HG03103 (cell line): ENCODE results near the gene CLCA4.
"Not testable (repeated sequence)": the region's sequence is repeated elsewhere in the genome, so short reads cannot be mapped to it uniquely, and the experiment has no call there.

Experiments used
- ATAC-seq: cut with Tn5 transposase; IDR thresholded peaks from one replicate; pipeline ENCODE4 v1.9.1; 2021; ENCODE audit warnings: low read depth; ENCODE audit not compliant: unreplicated experiment

Gene CLCA4

GRCh38 chr1:86606080-86606479 is 59.2 kb downstream of the CLCA4 start:
- not testable (repeated sequence) for ATAC-seq

- ATAC-seq, result no peak
Measured at GRCh38 chr1:86616433-86616832, 69.6 kb downstream of the CLCA4 start.

- peak; percentile 100 for ATAC-seq
Measured at GRCh38 chr1:86616871-86617270, 70.0 kb downstream of the CLCA4 start.

DNA sequence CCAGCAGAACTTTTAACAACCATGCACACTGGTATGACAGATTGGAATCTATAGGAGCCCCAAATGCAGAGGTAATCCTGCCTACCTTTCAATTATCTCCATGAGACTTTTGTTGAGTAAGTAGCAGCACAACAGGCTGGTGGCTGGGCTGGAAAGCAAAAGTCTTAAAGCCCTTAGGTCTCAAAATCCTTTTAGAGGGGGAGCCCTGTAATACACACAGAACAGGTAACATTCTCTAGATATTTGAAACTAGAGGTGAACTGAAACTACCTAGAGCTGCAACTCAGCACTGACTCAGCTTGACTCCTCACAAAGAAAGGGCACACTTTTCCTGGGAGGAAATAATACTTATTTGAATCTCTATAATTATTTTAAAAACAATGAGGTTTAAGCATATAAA is 71.5 kb downstream of the CLCA4 start:
- ATAC-seq, result no peak

DNA sequence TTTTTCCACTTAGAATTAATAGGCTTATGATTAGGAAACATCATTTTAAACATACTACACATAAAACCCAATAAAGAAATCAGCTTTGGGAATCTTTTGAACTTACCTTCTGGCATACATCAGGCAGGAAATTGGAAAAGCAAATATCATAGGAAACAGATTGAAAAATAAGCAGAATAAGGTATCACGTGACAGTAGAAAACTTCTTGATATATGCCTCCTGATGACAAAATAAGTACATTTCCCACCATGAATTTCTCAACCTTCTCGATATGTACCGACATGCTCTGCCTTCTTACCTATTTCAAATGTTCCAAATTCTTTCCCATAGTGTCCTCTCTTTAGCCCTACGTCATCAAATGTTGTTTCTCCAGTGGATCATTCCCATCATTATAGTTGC is 72.4 kb downstream of the CLCA4 start:
- ATAC-seq, result no peak

GRCh38 chr1:86621286-86621685 is 74.4 kb downstream of the CLCA4 start:
- ATAC-seq, result no peak
